Pons (tissue), 1 donor: Measurements from ENCODE around the gene AUP1.

Source experiments
- DNase-seq: peaks from one replicate; pipeline ENCODE4 v3.0.0-alpha.2; 2016; ENCODE audit warnings: low spot score

The AUP1 gene

DNA sequence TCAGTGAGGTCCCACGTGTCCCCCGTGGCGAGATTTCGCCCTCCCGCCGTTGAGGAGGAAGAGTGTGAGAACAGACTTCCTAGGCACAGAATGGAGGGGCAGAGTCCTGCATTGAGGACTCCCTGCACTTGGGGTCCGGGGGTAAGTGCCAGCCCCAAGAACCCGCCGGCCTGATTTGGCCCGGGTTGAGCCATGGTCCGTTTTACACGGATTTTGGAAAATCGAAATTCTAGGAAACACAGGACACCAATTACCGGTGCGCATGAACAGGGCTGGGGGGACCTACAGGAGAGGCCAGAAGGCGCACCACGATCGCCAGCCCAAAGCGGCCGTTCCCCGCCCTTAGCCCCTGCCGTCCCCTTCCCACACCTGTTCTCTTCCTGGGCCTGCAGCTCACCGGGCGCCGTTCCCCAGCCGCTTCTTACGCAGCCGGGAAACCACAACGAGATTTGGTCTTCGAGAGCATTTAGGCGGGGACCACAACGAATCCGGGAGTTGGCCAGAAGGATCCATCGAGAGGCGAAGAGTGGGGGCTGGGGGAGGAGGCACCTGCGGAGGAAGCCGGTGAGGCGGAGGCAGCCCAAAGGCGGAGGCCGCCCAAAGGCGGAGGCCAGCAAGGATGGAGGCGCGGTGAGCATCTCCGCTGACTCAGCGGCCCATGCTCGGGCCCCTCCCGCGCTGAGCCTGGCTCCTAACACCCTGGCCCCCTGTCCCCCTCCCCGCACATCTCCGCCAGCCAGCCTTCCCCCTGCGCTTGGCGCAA is 15.7 kb downstream of the AUP1 start:
- no peak for DNase-seq

DNA sequence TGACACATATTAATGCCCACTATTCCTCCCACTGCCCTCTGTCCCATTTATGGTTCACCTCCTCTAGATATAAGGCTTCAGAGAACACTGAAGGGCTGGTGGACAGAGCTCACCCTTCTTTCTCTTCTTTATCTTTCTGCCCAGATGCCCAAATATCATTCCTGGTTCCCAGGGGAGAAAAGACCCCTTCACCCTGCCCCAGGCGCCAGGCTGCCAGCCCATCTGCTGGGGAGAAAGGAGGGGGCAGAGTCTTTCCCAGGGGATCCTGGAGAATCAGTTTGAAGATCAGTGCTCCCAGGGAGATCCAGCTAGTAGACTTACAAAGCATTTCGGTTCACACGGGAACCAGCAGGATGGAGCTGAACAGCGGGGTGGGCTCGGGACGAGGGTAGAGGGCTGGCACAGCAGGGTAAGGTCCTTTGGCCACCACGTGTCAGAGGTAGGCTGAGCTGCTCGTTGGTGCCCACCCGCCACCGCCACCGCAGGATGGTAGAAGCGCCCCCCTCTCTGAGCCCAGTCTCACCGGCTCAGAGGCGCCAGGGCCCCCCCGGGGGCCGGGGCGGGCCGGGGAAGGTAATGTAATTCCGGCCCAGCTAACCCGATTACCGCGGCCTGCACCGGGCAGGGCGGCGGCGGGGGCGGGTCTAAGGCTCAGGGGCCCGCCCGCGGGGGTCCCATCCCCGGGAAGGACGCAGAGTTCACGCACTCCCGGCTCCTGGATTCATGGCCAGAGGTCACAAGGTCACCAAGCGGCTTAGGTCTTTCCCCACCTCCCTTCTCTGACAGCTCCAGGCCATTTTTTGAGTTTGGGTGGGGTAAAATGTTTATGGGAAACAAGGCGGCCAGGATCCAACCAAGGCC is 16.5 kb downstream of the AUP1 start:
- DNase-seq, result no peak

DNA sequence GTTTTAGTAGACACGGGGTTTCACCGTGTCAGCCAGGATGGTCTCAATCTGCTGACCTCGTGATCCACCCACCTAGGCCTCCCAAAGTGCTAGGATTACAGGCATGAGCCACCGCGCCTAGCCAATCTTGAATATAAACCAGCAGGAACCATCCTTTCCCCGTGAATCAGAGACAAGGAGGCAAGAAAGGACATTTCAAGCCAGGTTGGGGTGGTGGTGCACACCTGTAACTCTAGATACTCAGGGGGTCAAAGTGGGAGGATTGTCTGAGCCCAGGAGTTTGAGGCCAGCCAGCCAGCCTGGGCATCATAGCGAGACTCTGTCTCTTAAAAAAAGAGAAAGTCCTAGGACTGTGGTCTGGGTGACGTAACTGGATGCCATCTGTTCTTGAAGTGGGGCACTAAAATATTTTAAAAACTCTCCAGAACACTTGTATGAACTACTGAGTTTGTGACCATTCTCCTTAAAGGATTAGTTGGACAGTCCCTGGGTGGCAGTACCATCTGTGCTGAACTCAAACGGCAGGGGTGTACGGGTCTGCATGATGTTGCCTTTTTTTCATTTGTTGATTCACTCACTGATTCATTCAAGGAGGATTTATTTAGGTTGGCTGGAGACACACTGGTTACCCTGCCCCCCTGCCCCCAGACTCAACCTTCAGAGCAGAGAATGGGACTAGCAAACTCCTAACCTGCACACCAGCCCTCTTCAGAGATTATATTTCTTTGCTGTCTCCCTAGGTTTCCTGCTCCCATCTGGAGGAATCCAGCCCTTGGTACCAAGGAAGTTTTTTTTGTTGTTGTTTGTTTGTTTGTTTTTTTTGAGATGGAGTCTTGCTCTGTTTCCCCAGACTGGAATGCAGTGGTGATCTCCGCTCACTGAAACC is 18.2 kb downstream of the AUP1 start:
- no peak for DNase-seq

DNA sequence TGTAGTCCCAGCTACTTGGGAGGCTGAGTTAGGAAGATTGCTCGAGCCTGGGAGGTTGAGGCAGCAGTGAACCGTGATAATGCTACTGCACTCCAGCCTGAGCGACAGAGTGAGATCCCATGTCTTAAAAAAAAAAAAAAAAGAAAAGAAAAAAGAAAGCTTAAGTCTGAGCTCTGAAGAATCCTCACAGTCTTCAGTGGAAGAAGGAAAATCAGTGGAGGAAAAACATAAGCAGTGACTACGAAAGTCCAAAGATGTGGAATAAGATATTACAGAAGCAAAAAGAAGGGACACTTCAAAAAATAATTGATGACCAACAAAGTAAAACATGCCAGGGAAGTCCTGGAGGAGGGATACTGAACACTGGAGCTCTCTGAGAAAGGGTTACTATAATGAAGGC is 19.2 kb downstream of the AUP1 start:
- no peak for DNase-seq

DNA sequence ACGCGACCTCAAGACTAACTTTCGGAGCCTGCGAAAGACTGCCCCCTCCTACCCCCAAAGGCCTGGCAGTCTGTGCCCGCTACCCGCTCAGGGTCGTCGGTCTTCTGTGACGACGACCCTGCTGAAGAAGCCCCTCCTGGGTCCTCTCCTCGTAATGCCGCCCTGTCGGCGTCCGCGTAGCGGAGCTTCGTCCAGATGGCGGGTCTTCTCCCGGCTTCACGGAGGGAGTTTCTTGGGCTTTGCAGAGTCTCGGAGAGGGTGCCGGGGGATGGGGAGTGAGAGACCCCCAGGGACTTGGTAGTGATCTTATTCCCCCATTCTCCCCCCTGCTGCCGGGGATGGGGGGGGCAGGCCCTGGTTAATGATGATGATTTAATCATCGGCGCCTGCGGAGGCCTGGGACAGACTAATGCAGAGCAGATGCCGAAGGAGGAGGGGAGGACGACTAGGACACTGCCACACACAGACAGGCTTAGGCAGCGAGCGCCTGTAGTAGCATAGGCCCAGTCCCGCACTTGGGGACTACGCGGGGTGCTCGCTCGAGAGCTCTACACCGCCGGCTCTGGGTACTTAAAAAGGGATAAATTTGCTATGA is 21.5 kb downstream of the AUP1 start:
- peak; percentile 11 for DNase-seq

DNA sequence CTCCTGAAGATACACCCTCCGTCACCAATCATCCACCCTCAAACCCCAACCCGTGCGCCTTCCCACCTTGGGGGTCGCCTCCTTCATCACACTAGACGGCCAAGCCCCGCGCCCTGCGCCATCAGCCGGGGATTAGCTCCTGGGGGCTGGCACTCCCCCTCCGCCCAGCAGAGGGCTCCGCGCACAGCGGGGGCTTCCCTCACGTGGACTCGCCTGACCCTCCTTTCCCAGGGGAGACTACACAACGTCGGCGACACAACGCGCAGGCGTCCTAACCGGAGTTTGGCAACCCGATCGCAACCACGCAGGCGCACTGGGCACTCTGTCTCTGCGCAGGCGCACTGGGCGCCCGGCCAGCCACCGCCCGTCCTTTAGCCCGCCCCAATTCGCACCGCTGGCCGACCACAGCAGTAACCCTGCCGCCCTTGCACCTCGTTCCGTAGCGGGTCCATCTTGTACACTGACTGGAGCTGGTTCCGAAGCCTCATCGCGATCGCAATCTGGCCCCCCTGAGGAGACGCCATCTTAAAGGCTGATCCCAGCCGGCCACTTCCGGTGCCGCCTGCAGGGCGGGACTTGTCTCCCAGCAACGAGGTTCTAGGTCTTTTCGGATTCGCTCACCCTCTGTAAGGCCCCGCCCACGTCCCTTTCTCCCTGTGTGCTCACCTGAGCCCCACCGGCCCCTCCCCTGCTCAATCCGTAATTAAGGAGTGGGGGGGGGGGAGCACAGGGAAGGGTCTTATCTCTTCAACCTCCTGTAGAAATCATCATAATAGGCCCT is 22.2 kb downstream of the AUP1 start, which contains the start of gene PCGF1:
Gene PCGF1 (minus strand): TSS at position 551 of the 781 bp plus-strand sequence. CDS start 27 bp downstream, at position 524.
- peak; percentile 99 for DNase-seq

DNA sequence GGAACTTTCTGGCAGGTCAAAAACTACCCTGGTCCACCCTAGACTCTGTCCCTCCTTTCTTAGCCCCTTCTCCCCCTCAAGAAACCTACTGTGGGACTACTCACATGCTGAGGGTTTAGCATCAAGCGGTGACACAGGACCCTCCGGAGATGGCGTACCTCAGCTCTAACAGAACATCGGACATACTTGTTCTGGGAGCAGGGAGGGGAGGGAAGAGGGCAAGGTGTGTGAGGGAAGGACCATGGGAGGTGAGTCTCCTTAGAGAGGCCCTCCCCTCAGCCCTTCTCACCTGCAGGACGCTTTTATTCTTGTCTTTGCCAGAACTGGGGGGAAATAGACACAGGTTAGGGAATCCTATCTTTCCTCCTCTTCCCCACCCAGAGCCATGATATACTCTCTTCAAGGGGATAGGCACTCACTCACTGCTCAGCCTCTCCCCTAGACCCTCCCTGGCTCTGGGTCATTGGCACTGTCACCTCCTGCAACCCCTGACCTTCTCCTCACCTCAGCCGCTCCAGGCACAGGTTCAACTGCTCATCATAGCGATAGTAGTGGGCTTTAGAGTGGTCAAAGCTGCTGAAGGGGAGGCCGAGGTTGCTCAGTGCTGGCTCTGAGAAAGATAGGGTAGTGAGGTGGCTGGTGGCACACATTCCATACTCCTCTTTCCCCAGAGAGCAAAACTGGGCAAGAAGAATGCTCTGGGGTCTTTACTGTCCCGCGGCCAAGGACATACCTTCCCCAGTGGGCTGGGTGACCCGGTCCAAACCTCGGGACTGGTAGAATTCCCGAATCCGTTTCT is 23.9 kb downstream of the AUP1 start:
- no peak for DNase-seq

DNA sequence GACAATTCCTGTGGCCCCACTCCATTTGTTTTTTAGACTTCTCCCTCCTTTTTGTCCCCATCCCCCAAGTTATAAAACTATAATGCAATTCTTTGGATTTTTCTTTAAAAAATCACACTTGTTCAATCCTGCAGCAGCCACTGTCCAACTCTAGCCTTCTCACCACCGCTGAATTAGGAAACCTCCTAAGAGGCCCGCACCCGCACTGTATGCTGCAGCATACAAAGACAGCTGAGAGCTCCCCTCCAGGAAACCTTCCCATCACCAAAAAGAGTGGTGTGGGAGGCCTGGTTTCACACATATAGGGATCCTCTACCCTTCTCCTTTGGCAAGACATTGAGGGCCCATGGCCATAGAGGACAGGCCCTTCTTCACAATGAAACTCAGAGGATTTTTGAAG is 24.9 kb downstream of the AUP1 start:
- DNase-seq, result no peak

DNA sequence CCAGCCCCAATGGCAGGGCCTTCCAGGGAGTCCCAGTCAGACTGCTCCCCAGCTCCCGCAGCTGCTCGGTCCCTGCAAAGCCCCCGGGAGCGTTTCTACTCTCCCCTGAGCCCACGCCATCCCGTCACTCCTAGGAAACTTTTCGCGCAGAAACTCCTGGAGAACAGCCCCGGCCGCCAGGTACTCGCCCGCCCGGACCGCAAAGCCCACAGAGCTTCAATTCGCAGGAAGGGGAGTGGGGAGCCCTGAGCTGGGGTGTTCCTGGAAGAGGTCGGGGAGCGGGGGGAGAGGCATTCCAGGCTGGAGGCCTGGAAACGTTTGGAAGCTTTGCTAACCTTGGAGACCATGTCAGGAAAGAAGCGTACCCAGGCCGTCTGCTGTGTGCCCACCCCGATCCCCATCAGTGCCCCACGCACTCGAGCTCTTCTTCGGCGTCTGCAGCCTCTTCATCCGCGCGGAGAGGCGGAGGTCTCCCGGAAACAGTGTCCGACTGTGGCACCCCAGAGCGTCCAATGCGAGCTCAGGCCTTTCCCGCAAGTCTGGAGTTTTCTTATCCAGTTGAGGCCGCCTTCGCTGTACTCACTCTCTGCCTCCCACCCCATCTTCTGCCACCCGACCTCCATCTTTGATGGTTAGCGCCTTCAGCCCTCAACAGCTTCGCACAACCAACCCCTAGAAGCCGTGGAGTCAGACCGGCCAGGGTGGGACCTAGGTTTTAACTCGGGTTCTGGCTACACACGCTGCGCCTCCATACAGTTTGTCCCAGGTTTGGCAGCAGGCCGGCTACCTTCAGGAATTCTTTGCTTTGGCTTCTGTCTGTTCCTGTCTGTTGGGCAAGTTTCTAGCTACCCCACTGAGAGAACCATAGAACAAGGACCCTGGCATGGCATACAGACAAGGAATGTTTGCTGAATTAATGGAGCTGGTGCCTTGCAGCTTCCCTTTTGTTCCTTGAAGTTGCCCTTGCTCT is 25.7 kb downstream of the AUP1 start:
- DNase-seq, result no peak

DNA sequence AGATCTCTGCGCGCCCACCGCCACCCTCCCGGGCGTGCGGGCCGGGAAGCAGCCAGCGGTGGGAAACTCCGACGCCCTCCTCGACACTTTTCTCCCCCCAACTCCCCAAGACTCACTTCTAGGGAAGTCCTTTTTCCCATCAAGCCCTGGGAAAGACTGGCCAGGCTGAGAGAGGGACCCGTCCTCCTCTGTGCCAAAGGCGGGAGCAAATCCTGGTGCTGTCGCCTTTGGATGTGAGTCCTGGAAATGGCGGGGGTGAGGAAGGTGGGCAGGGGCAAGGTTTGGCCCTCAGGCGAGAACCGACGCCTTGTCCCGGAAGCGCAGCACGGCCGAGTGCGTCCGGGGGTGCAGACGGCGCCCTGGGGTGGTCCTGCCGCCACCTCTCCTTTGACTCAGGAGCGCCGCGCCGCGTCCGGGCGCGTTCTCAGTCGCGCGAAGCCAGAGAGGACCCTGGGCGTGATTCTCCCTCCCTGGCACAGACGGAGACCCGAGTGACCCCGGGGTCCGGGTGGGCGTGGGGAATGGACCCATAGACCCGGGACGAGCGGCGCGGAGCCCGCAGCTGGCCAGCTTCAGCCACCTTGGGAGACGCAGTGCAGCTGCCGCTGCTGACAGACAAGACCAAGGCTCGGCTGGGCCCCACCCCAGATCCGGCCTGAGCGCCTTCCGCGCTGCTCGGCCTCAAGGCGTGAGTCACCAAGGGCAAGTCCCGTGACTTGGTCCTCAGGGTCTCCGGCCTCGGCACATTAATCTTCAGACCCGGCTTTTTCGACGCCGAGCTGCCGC is 26.6 kb downstream of the AUP1 start:
- DNase-seq, result no peak

DNA sequence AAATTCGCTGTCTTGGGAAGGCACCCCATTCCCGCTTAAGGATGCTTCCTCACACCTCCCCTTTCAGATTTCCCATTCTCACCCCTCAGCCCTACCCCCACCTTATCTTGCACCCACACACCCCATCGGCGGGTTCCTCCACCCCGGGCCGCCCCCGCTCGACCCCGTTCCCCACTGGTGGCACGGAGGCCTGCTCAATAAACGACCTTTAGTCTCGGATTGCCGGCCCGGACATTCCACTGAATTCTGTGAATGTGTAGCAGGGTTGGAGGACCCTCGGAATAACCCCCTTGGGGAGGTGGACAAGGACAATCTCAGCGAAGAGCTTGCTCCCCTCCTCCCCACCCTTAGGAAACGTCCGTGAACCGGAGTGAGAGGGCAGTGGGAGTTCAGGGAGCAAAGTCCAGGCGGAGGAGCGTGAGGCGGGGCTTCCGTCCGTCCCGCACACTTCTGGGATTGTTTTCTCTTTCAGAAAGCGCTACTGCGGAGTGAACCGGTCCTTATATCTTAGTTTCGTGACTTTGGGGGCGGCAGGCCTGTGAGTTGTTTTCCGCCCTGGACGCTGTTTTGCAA is 27.3 kb downstream of the AUP1 start:
- no peak for DNase-seq

DNA sequence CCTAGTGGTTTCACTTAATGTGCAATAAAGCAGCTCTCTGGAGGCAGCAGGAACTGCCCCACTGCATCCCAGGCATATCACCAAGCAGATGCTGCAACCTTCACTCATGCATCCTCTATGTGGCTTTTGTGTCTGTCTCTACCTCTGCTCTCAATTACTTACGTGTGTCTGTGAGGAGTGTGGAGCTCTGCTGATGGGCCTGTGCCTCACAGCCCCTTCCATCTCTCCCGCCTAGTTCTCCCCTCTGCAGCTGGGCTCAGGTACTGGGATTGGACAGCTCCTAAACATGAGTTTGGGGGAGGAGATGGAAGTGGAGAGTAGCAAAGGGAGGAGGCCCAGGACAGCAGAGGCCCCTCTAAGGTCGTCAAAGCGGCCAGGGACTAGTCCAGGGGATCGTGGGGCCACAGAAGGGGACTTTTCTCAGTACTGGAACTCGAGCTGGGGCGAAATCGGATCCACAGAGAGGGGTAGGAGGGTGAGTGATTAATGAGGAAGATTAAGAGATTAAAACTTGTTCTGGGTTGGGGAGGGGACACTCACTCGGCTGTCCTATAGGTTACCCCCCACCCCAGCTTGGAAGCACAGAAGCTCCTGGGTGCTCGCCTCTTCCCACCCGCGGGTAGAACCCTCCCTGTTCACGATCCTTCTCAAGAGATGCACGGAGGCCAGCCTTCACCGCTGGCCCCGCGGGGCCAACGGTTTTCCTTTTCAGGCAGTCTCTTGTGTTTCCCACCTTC is 28.0 kb downstream of the AUP1 start:
- no peak for DNase-seq

DNA sequence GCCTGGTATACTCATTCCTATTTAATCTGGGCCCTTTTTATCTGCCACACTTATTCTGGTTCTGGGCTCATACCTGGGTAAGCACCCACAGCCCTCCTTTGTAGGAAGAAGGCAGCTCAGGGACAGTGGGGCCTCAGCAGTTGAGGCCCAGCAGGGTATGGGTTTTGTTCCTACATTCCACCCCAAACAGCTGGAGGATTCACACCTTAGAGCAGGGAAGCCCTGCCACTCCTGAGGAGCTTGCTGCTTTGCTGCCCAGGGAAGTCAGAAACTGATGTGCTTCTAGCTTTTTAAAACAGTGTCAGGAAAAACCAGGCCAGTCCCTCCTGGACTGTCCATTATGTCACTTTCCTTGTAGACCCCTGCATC is 28.9 kb downstream of the AUP1 start:
- no peak for DNase-seq

DNA sequence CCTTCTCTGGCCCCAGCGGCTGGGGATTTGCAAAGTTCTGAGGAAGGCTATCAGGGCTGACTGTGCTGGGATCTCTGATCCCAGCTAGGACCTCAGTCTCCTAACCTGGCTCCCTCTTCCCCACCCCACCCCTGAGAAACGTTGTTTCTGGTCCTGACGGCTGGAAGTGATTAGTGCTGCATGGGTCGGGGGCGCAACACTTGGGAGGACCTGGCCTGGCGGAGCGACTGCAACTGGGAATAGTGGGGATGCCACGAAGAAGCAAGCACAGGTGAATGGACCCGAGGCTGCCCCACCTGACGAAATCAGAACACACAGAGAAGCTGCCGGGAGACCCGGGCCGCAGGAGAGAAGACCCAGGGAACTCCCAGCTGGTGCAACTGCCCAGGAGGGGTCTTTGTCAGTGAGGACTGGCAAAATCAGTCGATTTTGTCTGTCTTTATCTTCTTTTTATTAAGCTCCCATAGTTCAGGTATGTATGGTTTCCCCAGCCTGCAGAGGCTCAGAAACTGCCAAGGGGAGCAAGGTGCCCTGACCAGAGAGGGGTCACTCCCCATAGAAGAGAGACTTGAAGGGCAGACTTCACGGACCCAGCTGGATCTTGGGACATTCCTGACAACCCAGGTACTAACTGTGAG is 29.4 kb downstream of the AUP1 start:
- no peak for DNase-seq

DNA sequence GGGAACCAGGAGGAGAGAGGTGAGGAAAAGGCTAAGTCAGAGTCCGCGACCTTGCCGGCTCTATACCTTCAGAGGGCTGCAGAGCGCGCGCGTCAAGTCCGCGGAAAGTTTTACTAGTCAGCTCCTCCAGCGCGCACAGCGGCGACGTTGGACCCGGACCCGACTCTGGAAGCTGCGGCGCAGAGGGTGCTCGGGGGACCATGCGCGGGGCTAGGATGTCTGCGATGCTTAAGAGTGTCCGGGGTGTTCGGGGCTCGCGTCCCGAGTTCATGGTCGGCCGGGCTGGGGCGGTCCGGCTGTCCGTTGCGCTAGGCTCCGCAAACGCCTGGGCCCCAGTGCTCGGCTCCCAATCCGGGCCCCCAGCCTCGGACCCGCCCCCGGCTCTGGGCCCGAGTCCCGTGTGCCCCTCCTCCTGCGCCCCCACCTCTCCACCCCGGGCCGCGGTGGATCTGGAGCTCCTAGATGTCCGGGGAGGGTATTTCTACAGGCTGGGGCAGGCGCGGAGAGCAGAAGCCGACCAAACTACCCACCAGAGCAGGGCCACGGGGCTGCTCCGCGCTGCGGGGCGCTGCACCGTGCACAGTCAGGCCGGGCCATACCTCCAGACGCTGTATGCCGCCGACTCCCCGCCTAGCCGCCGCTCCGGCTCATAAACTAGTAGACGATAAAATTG is 30.1 kb downstream of the AUP1 start, which contains the start of gene LBX2:
Gene LBX2 (minus strand): TSS at position 337 of the 673 bp plus-strand sequence. CDS start 66 bp downstream, at position 271.
- no peak for DNase-seq
